ENCODE data around the gene GABRG3. TPM values are rescaled to one million over a fixed set of nuclear protein-coding genes. Genes with fewer than 3 reads are reported as not detected.

The GABRG3 gene
- polyA plus RNA-seq, 2 of the 4 experiments (the other 2 are of a cell fraction) = 0.08 to 0.18 TPM

GRCh38 chr15:26950001-26950400 lies 21.0 kb upstream of the GABRG3 start:
- DNase-seq (ENCODE audit: low read depth in 1 of 2, low spot score in 1 of 2) = no peak
- FAIRE-seq = no peak
- Histone ChIP-seq H3K4me3 (no peak overlapping the region), H3K4me1 (no peaks in the 10 kb centered on the region), H3K4me2 (no peak overlapping the region), H3K9me3 (peaks cover 4% of the 10 kb centered on the region; the same call in 1 of the 3 replicates), H3K27ac (no peak overlapping the region)
- ChIA-PET CTCF (no interaction called here), POLR2A (no interaction called here)
- TF ChIP-seq TP53 (CRISPR knock-in tag; IDR thresholded peaks at IDR 0.05) (no peak), NFE2L2 (conservative IDR thresholded peaks at IDR 0.05; ENCODE audit: low read length) (no peak), FOSL2 (IDR thresholded peaks at IDR 0.05) (no peak), FOSL2 (CRISPR knock-in tag; IDR thresholded peaks at IDR 0.05) (no peak), RARB (CRISPR knock-in tag; IDR thresholded peaks at IDR 0.05) (no peak), POLR2A (IDR thresholded peaks at IDR 0.05; ENCODE audit: low read length) (no peak), ESRRA (IDR thresholded peaks at IDR 0.05; ENCODE audit: borderline replicate concordance, low read length) (no peak), HOXB13 (CRISPR knock-in tag; IDR thresholded peaks at IDR 0.05; ENCODE audit: low read depth) (no peak), RFX5 (IDR thresholded peaks at IDR 0.05) (no peak)
- TF ChIP-seq, protein P1, sequence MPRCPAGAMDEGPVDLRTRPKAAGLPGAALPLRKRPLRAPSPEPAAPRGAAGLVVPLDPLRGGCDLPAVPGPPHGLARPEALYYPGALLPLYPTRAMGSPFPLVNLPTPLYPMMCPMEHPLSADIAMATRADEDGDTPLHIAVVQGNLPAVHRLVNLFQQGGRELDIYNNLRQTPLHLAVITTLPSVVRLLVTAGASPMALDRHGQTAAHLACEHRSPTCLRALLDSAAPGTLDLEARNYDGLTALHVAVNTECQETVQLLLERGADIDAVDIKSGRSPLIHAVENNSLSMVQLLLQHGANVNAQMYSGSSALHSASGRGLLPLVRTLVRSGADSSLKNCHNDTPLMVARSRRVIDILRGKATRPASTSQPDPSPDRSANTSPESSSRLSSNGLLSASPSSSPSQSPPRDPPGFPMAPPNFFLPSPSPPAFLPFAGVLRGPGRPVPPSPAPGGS (IDR thresholded peaks at IDR 0.05) = no peak
- no peak for ATAC-seq
- WGBS (ENCODE audit: missing lambda C conversion rate) = 51% methylated on average over 2 of the region's 2 CpGs

DNA sequence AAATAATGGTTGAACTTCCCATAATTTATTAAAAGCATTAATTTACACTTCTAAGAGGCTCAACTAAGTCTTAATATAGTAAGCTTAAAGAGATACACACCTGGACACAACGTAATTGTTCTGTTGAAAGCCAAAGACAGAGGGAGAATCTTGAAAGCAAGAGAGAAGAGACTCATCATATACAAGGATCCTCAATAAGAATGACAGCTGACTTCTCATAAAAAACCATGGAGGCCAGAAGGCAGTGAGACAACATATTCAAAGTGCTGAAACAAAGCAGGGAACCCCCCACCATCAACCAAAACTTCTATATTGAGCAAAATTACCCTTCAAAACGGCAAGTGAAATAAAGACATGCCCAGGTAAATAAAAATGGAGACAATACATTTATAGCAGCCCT lies 16.6 kb upstream of the GABRG3 start:
- no peak overlapping the region for H3K27ac ChIP-seq
- no peaks in the 10 kb centered on the region for H3K4me1 ChIP-seq
- WGBS (ENCODE audit: missing lambda C conversion rate) = 7% methylated on average over 2 of the region's 2 CpGs
- peaks cover 8% of the 10 kb centered on the region; the same call in 1 of the 3 replicates for H3K9me3 ChIP-seq
- ChIA-PET CTCF (interaction anchor here (0.7 to 1.3 kb wide), 3 partner anchors 17 to 405 kb away, joined by 3 read pairs; no protein-coding TSS in a partner anchor), POLR2A (no interaction called here)
- DNase-seq (ENCODE audit: low read depth in 1 of 2, low spot score in 1 of 2) = no peak
- TF ChIP-seq CEBPB (IDR thresholded peaks at IDR 0.05) (no peak), JUNB (IDR thresholded peaks at IDR 0.05) (no peak), NR3C1 (IDR thresholded peaks at IDR 0.05) (no peak), RCOR1 (IDR thresholded peaks at IDR 0.05; ENCODE audit: low read depth, low read length) (no peak), FOXS1 (CRISPR knock-in tag; IDR thresholded peaks at IDR 0.05) (no peak), ZFP36 (IDR thresholded peaks at IDR 0.05; ENCODE audit: borderline replicate concordance, partially characterized antibody) (no peak), CBX2 (IDR thresholded peaks at IDR 0.05; ENCODE audit: borderline replicate concordance, low read depth) (no peak), NPAS2 (CRISPR knock-in tag; IDR thresholded peaks at IDR 0.05; ENCODE audit: borderline replicate concordance) (no peak), ZNF302 (CRISPR knock-in tag; IDR thresholded peaks at IDR 0.05) (no peak), MAX (IDR thresholded peaks at IDR 0.05) (no peak), E2F6 (IDR thresholded peaks at IDR 0.05; ENCODE audit: borderline replicate concordance, low read depth) (no peak), RAD21 (conservative IDR thresholded peaks at IDR 0.05 in 1 of 2, IDR thresholded peaks at IDR 0.05 in 1 of 2) (no peak), PBX3 (IDR thresholded peaks at IDR 0.05) (no peak), CHD2 (IDR thresholded peaks at IDR 0.05; ENCODE audit: low read length, partially characterized antibody) (no peak), TP53 (CRISPR knock-in tag; IDR thresholded peaks at IDR 0.05) (no peak), ZSCAN20 (CRISPR knock-in tag; IDR thresholded peaks at IDR 0.05) (no peak), SMC3 (IDR thresholded peaks at IDR 0.05) (no peak), EHMT2 (IDR thresholded peaks at IDR 0.05; ENCODE audit: low read depth) (no peak), CHD4 (IDR thresholded peaks at IDR 0.05; ENCODE audit: borderline replicate concordance) (no peak)
- TF ChIP-seq, protein P2, sequence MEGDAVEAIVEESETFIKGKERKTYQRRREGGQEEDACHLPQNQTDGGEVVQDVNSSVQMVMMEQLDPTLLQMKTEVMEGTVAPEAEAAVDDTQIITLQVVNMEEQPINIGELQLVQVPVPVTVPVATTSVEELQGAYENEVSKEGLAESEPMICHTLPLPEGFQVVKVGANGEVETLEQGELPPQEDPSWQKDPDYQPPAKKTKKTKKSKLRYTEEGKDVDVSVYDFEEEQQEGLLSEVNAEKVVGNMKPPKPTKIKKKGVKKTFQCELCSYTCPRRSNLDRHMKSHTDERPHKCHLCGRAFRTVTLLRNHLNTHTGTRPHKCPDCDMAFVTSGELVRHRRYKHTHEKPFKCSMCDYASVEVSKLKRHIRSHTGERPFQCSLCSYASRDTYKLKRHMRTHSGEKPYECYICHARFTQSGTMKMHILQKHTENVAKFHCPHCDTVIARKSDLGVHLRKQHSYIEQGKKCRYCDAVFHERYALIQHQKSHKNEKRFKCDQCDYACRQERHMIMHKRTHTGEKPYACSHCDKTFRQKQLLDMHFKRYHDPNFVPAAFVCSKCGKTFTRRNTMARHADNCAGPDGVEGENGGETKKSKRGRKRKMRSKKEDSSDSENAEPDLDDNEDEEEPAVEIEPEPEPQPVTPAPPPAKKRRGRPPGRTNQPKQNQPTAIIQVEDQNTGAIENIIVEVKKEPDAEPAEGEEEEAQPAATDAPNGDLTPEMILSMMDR (IDR thresholded peaks at IDR 0.05) = no peak
- no peak for FAIRE-seq
- ATAC-seq = no peak
- no peak overlapping the region for H3K4me2 ChIP-seq
- H3K4me3 ChIP-seq = no peak overlapping the region
